ENCODE measurements around the gene PRSS21.

The PRSS21 gene

GRCh38 chr16:2846511-2847310, 29.7 kb downstream of the PRSS21 start:
- DNase-seq: no peak

DNA sequence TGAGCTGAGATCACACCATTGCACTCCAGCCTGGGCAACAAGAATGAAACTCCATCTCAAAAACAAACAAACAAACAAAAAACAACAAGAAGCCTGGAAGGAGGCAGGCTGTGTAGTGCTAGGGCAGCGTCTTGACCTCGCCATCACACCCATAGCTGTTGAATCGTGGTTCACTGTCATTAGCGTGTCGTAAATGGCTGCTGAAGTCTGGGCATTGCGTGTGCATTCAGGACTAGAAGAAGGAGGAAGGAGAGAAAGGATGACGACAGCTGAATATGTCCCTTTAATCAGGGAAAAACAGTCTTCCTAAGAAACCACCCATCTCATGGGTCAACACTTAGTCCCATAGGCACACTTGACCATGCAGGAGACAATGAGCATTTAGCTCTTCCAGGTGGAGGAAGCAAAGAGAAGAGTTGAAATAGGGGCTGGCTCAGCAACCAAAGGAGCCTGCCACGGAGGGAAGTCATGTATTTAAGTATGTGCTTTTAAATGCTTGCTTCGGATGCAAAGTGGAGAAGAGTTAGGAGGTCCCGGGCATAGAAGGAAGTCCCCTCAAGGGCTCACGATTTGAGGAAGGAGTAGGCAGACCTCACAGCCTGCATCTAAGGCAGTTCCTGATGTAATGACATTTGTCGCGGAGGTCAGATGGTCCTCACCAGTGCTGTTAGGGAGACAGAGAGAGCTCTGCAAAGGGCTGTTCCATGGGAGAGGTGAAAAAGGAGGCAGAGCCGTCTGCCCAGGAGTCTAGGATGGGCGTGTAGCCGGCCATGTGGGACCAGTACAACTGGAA, 32.1 kb downstream of the PRSS21 start:
- DNase-seq: no peak

DNA sequence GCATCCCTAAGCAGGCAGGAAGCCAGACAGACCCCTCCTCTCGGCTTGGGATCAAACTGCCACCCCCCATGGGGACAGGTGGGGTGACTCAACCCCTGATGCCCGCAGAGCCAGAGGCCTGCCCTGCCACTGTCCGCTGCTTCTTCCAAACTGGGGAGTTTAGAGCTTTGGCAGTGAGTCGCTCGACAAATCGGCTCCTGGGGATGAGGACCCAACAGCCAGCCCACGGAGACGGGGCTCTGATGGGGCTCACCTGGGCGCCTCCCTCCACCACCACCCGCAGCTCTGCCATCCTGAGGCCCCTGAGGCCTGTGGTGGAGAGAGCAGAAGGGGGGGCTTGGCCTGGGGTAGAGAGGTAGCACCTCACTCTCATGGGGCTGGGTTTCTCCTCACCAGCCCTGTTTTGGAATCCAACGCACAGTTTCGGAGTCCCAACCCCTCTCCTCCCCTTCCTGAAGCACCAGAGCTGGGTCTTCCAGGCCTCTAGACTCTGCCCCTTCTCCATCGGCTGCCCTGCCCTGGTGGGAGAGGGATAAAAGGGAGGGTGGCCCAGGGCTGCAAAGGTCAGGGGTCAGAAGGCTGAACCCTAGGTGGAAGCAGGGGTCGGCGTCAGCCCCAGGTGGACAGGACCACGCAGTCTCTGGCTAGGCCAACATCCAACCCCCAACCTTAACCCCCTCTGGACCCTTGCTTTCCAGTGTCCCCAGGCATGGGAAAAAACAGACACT, 35.1 kb downstream of the PRSS21 start:
- no peak for DNase-seq

DNA sequence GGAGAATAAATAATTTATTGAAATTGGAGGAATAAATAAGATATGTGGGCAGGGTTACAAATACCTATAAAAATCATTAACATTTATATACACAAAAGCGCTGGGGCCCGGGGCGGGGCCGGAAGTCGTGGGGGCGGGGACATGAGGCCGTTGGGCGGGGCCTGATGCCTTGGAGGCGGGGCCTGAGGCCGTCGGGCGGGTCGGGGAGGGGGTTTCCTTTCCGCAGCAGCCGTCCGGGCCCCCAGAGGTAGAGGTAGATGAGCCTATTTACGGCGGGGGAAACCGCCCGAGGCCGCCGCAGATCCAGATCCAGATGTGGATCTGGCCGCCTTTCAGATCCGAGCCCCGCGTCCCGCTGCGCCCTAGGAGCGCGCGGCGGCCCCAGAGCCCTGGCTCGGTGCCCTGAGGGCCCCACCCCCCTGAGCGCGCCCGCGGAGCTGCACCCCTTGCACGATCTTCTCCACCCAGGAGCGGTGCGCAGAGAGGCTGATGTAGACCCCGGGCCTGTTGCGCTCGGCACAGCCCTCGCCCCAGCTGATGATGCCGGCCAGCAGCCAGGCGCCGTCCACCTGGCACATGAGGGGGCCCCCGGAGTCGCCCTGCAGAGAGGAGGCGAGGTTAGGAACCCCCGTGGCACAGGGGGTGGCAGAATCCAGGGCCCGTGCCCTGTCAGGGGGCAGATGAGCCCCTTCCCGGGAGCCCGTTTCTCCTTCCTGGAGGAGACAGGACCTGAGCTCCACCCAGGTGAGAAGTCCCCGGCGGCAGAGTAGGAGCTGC, 35.9 kb downstream of the PRSS21 start:
- DNase-seq: no peak

DNA sequence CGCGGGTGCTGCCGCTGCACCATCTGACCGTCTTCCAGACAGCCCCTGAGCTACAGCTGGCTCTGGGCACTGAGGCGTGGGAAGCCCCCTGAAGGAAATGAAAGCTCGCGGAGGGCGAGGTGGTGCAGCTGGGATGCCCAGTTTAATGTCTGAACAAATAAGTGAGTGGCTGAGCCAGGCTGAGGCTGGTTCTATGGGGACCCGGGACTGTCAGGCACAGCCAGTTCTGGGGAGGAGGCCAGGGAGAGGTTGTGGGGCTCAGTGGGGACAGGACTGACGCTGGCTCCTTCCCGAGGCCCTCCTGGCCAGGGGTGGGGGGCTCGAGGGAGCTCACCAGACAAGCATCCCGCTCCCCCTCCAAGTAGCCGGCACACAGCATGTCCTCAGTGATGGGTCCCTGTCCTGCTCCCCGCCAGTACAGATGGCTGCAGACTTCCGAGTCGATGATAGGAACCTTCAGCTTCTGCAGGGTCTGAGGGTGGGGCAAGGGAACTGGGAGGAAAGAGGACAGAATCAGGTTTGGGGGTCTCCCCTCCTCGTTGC, 36.6 kb downstream of the PRSS21 start:
- no peak for DNase-seq

DNA sequence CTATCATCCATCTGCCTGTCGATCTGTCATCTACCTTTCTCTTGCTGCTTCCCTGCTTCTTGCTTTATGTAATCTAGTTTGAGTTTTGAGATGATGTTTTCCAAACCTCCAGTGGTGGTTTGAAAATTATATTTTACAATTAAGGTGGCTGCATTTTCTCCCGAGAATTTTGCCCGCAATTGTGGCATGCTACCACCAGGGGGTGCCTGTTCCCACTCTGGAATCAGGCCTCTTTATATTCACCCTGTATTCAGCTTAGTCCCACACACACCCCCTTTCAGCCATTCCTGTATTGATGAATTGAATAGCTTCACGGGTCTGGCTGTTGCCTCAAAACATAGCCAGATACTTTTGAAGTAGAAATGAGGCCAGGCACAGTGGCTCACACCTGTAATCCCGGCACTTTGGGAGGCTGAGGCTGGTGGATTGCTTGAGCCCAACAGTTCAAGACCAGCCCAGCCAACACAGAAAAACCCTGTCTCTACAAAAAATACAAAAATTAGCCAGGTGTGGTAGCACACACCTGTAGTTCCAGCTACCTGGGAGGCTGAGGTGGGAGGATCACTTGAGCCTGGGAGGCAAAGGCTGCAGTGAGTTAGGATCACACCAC, 37.8 kb downstream of the PRSS21 start:
- no peak for DNase-seq

DNA sequence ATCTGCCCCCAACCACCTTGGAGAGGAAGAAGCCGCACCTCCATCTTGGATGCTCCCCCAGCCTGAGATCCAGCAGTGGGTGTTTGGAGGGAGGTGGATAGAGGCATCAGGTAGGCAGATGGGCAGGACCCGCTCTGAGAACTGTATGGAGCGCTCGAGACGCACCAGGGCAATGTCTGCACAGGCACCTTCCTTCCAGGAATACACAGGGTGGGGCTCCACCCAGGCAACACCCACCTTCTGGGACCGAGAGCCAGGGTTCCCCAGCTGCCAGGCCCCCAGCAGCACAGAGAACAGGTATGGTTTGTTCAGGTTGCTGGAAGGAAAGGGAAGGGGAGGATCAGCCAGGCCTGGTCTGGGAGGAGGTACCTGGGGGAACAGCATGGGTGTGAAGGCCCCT, 38.5 kb downstream of the PRSS21 start:
- DNase-seq: no peak

DNA sequence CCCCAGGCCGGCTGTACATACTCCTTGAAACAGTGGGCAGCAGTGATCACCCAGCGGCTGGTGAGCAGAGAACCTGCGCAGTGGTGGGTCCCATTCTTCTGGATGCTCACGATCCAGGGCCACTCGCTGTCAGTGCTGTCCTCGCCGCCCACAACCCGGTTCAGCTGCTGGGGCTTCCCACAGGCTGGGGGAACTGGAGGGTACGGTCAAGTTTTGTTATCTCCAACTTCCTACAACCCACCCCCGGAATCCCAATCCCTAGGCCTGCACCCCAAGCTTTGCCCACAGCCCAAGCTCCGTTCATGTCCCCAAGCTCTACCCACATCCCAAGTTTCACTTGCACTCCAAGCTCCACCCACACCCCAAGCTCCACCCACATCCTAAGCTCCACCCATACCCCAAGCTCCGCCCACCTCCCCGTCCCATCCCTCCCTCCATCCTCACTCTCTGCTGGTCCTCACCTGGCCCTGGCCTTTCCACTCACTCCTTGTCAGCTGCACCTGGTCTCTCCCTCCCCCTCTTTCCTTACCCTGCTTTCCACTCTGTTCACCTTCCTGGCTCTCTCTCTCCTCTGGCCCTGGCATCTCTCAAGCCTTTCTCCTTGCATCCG, 39.1 kb downstream of the PRSS21 start:
- DNase-seq: peak; percentile 30

- no peak for DNase-seq
Observed at GRCh38 chr16:2856686-2857450, 39.8 kb downstream of the PRSS21 start.

DNA sequence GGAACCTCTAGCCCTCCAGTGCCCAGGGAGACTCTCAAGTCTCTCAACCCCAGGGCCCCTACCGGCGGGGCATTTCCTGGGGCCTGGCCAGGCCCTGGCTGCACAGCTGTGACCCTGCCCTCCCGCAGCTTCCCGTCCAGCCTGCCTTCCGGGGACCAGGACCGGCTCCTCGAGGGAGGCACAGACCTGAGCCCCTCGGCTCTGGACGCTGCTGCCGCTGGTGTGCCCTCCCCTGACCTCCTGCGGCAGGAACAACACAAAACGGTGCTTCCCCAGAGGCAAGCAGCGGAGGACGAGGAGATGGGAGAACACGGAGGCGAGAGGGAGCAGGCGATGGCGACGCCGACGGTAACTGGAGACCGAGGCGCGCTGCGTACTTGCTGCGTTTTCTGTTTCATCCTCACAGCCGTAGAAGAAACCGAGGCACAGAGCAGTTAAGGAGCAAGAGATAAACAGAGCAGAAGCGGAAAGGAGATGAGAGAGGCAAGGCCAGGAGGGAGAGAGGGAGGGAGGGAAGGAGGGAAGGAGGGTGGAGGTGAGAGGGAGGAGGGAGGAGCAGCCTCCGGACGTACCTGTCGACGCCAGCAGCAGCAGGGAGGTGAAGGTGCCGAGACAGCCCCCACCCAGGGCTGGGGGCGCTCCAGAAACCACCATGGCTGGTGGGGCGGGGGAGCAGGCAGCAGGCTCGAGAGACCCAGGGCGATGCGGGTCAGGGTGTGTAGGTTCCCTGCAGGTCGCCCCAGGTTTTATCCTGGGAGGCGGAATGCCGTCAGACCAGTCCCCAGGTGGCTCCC, 40.6 kb downstream of the PRSS21 start, which contains the start of gene PRSS22:
PRSS22 (minus strand) TSS at position 720 of the 794 bp plus-strand sequence; CDS start at position 654, 66 bp downstream.
- DNase-seq: no peak

- no peak for DNase-seq
Observed at GRCh38 chr16:2858245-2859025, 41.4 kb downstream of the PRSS21 start.

- no peak for DNase-seq
Observed at GRCh38 chr16:2859686-2860265, 42.7 kb downstream of the PRSS21 start.

DNA sequence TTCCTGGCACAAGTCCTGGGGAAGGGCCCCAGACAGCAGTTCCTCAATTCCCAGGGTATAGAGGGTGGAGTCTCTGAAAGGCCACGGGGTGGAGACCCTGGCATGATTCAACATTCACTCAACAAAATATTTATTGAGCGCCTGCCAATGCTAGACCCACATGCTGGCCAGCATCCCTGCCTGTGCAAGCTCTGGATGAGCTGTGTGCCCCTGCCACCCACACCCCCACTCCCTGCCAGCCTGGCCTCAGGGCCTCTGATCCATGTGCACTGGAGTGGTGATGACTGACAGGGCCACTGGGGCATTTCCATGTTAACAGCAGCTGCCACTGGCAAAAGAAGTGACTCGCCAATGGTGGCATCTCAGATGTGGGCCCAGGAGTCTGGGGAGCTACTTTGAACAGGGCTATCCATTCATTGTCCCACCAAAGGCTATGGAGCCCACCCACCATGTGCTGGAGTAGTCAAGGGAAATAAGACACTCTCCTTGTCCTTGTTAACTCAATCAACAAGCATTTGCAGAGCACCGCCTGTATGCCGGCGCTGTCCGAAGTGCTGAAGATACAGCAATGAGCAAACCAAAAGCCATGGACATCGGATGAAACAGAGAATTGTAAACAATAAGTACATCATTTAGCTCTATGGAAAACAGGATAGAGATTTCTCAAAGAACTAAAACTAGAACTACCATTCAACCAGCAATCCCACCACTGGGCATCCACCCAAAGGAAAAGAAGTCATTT, 44.0 kb downstream of the PRSS21 start:
- no peak for DNase-seq

- no peak for DNase-seq
Observed at GRCh38 chr16:2865651-2866050, 48.6 kb downstream of the PRSS21 start.

DNA sequence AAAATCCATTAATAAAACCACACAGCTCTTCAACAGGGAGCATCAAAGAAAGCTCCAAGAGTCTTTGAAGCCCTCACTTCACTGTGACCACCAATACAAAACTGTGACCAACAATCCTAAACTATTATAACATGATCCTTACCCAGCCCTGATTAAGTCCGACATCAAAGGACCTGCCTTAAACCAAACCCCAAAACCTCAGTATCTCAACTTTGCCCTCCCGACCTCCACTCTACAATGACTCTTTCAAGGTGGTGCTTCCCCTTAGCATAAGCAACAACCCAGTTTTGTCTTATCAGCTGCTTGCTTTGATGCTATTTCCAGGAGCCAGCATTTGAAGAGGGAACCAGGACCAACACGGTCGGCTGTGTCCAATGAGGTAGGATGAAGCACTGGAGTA, 49.4 kb downstream of the PRSS21 start:
- DNase-seq: no peak

GRCh38 chr16:2867661-2867986, 50.6 kb downstream of the PRSS21 start:
- no peak for DNase-seq

GRCh38 chr16:2867987-2868789, 51.2 kb downstream of the PRSS21 start:
- peak; percentile 98 for DNase-seq

Measured in activated naive CD4-positive, alpha-beta T cell treated with Interleukin-2 at 50 U/mL for 16 hours (primary cell).